ENCODE data around the gene ZFPM1.
"Not testable (repeated sequence)": the region's sequence is repeated elsewhere in the genome, so short reads cannot be mapped to it uniquely, and the experiment has no call there.

Gene ZFPM1

GRCh38 chr16:88484505-88485365, 31.7 kb downstream of the ZFPM1 start:
- DNase-seq = no peak

GRCh38 chr16:88485366-88485741, 32.3 kb downstream of the ZFPM1 start:
- not testable (repeated sequence) for DNase-seq

- DNase-seq = no peak
These were observed 33.5 kb downstream of the ZFPM1 start for GRCh38 chr16:88486398-88487123.

- DNase-seq = no peak
These were observed 34.0 kb downstream of the ZFPM1 start for GRCh38 chr16:88487124-88487432.

- DNase-seq = no peak
These were observed 35.1 kb downstream of the ZFPM1 start for GRCh38 chr16:88487920-88488851.

GRCh38 chr16:88489163-88489741, 36.2 kb downstream of the ZFPM1 start:
- DNase-seq = no peak

GRCh38 chr16:88491001-88491559, 38.0 kb downstream of the ZFPM1 start:
- no peak for DNase-seq

GRCh38 chr16:88491560-88492310, 38.7 kb downstream of the ZFPM1 start:
- no peak for DNase-seq

- no peak for DNase-seq
These were observed 40.8 kb downstream of the ZFPM1 start for GRCh38 chr16:88493879-88494278.

- DNase-seq = no peak
These were observed 41.5 kb downstream of the ZFPM1 start for GRCh38 chr16:88494335-88495154.

GRCh38 chr16:88495268-88495772, 42.2 kb downstream of the ZFPM1 start:
- DNase-seq = no peak

- DNase-seq = no peak
These were observed 44.7 kb downstream of the ZFPM1 start for GRCh38 chr16:88497561-88498462.

- no peak for DNase-seq
These were observed 45.6 kb downstream of the ZFPM1 start for GRCh38 chr16:88498576-88499208.

GRCh38 chr16:88499292-88499691, 46.2 kb downstream of the ZFPM1 start:
- no peak for DNase-seq

GRCh38 chr16:88499836-88500251, 46.8 kb downstream of the ZFPM1 start:
- DNase-seq = no peak

- no peak for DNase-seq
These were observed 47.2 kb downstream of the ZFPM1 start for GRCh38 chr16:88500255-88500661.

- DNase-seq = no peak
These were observed 49.3 kb downstream of the ZFPM1 start for GRCh38 chr16:88502371-88502770.

GRCh38 chr16:88502776-88503280, 49.7 kb downstream of the ZFPM1 start:
- no peak for DNase-seq

GRCh38 chr16:88503374-88503770, 50.3 kb downstream of the ZFPM1 start:
- no peak for DNase-seq
